RWPE2 (cell line): ENCODE data around the gene COPS9.

Experiments
- ATAC-seq: fragments of 200-7000 bp; cut with Tn5 transposase; 3 replicates; pipeline ENCODE4 v1.9.1; 2021; ENCODE audit warnings: low read depth
- DNase-seq: peaks from one replicate; pipeline ENCODE4 v3.0.0-alpha.2; 2020; ENCODE audit warnings: low spot score
- H3K27ac ChIP-seq: fragments of 450-650 bp; 2 replicates; pipeline ENCODE4 v1.5.1; 2017; ENCODE audit warnings: mild to moderate bottlenecking; ENCODE audit not compliant: poor library complexity, severe bottlenecking
- H3K27me3 ChIP-seq: fragments of 250-450 bp; sonication (Bioruptor Pico); 2 replicates; pipeline ENCODE4 v1.5.1; 2021; ENCODE audit warnings: mild to moderate bottlenecking, moderate library complexity; ENCODE audit not compliant: insufficient read depth, poor library complexity, severe bottlenecking
- H3K36me3 ChIP-seq: fragments of 250-450 bp; sonication (Bioruptor Pico); 2 replicates; pipeline ENCODE4 v1.5.1; 2020; ENCODE audit warnings: low read depth, mild to moderate bottlenecking, moderate library complexity
- H3K4me1 ChIP-seq: fragments of 250-450 bp; sonication (Bioruptor Pico); 2 replicates; pipeline ENCODE4 v1.5.1; 2021; ENCODE audit warnings: mild to moderate bottlenecking, moderate library complexity; ENCODE audit not compliant: insufficient read depth, poor library complexity, severe bottlenecking
- H3K4me3 ChIP-seq: fragments of 250-450 bp; sonication (Bioruptor Pico); 2 replicates; pipeline ENCODE4 v1.5.1; 2021; ENCODE audit warnings: mild to moderate bottlenecking, moderate library complexity; ENCODE audit not compliant: severe bottlenecking
- H3K9me3 ChIP-seq: fragments of 250-450 bp; sonication (Bioruptor Pico); 2 replicates; pipeline ENCODE4 v1.5.1; 2021; ENCODE audit warnings: mild to moderate bottlenecking, moderate library complexity; ENCODE audit not compliant: severe bottlenecking
- CTCF ChIP-seq: fragments of 450-650 bp; IDR thresholded peaks from one replicate; pipeline ENCODE4 v1.5.1; 2017; ENCODE audit warnings: mild to moderate bottlenecking, moderate library complexity; ENCODE audit not compliant: poor library complexity, severe bottlenecking

COPS9 gene

GRCh38 chr2:240138254-240138984, 2.3 kb upstream of the COPS9 start:
- no peak overlapping the region for H3K27ac ChIP-seq
- peaks cover 6% of the 10 kb centered on the region for H3K4me1 ChIP-seq
- H3K27me3 ChIP-seq: no peaks in the 10 kb centered on the region
- DNase-seq (peak; percentile 46), ATAC-seq (0 out of 3 replicates have a peak, but pooled peaks have one; percentile 12)
- no peak overlapping the region for H3K4me3 ChIP-seq
- TF ChIP-seq CTCF: no peak
- no peaks in the 10 kb centered on the region for H3K9me3 ChIP-seq
- peaks cover 7% of the 10 kb centered on the region for H3K36me3 ChIP-seq

DNA sequence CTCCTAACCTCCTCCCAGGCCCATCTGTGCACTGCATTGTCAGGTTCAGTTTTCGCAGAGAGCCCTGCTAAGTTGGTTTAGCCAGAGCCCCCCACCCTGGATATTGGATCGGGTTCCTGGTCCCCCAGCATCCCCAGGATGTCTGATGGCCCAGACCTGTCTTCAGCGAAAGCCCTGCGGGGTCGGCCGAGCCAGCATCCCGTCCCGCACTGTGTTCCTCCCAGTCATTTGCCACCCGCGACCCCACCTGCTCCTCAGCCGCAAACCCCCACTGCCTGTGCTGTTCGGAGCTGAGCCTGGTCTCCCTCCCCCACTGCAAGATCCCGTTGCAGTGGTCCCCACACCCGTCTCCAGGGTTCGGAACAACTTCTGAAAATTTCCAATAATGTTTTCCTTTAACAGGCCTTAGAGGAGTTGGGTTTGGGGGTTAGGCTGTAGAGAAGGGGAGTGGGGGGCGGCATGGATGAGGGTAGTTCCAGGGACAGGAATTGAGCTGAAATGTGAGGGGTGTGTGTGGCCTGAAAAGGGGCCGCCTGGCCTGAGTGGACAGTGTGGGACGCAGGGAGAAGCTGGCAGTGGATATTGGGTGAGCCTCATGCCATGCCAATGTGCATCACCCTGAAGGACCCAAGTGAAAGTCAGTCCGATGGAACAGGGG, 1.6 kb upstream of the COPS9 start:
- no peaks in the 10 kb centered on the region for H3K9me3 ChIP-seq
- H3K27me3 ChIP-seq: no peaks in the 10 kb centered on the region
- ATAC-seq (no peak), DNase-seq (peak; percentile 47)
- no peak for TF ChIP-seq CTCF
- H3K27ac ChIP-seq: no peak overlapping the region
- no peak overlapping the region for H3K4me3 ChIP-seq
- H3K4me1 ChIP-seq: peaks cover 6% of the 10 kb centered on the region
- peaks cover 13% of the 10 kb centered on the region for H3K36me3 ChIP-seq

GRCh38 chr2:240136671-240137292, 677 bp upstream of the COPS9 start:
- no peaks in the 10 kb centered on the region for H3K9me3 ChIP-seq
- DNase-seq: peak; percentile 30
- H3K27me3 ChIP-seq: no peaks in the 10 kb centered on the region
- H3K36me3 ChIP-seq: peaks cover 22% of the 10 kb centered on the region
- peak overlapping the region; percentile 64 for H3K4me3 ChIP-seq
- no peak overlapping the region for H3K27ac ChIP-seq
- H3K4me1 ChIP-seq: peaks cover 6% of the 10 kb centered on the region
- no peak for ATAC-seq
- no peak for TF ChIP-seq CTCF

DNA sequence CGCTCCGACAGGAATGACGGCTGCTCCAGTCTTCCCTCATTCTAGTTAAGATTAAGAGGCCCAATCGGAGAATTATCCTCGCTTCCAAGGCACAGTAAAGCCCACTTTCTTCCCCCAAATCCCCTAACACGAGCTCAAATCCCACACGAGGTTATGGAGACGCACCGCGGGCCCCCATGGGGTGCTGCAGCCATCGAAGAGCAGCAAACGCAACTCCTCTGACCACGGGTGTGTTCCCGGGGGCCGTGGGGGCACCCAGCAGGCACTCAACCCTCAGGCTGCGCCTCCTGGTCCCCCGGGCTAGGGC, 446 bp downstream of the COPS9 start:
- Histone ChIP-seq H3K4me1 (peaks cover 6% of the 10 kb centered on the region), H3K27me3 (no peaks in the 10 kb centered on the region), H3K9me3 (no peaks in the 10 kb centered on the region), H3K27ac (peak overlapping the region; percentile 26), H3K4me3 (peak overlapping the region; percentile 64), H3K36me3 (peaks cover 25% of the 10 kb centered on the region)
- ATAC-seq: peak; percentile 11; the same call in 2 of the 3 replicates
- TF ChIP-seq CTCF: no peak
- peak; percentile 52 for DNase-seq
